ENCODE results near the gene HEPHL1.

GRCh38 chr11:94030059-94030458, 8.9 kb downstream of the HEPHL1 start:
- TF ChIP-seq, protein P1, sequence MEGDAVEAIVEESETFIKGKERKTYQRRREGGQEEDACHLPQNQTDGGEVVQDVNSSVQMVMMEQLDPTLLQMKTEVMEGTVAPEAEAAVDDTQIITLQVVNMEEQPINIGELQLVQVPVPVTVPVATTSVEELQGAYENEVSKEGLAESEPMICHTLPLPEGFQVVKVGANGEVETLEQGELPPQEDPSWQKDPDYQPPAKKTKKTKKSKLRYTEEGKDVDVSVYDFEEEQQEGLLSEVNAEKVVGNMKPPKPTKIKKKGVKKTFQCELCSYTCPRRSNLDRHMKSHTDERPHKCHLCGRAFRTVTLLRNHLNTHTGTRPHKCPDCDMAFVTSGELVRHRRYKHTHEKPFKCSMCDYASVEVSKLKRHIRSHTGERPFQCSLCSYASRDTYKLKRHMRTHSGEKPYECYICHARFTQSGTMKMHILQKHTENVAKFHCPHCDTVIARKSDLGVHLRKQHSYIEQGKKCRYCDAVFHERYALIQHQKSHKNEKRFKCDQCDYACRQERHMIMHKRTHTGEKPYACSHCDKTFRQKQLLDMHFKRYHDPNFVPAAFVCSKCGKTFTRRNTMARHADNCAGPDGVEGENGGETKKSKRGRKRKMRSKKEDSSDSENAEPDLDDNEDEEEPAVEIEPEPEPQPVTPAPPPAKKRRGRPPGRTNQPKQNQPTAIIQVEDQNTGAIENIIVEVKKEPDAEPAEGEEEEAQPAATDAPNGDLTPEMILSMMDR (IDR thresholded peaks at IDR 0.05; ENCODE audit: low read length) = no peak
- TF ChIP-seq EZH2 (IDR thresholded peaks at IDR 0.05; ENCODE audit: borderline replicate concordance, low read length) = no peak

Data from OCI-LY1 (cell line).